HG03025 (cell line): ENCODE results near the gene ACAP3.

Experiments used
- ATAC-seq: cut with Tn5 transposase; IDR thresholded peaks from one replicate; pipeline ENCODE4 v1.9.1; 2021; ENCODE audit warnings: mild to moderate bottlenecking, moderate library complexity; ENCODE audit not compliant: unreplicated experiment, low FRiP score

The ACAP3 gene

DNA sequence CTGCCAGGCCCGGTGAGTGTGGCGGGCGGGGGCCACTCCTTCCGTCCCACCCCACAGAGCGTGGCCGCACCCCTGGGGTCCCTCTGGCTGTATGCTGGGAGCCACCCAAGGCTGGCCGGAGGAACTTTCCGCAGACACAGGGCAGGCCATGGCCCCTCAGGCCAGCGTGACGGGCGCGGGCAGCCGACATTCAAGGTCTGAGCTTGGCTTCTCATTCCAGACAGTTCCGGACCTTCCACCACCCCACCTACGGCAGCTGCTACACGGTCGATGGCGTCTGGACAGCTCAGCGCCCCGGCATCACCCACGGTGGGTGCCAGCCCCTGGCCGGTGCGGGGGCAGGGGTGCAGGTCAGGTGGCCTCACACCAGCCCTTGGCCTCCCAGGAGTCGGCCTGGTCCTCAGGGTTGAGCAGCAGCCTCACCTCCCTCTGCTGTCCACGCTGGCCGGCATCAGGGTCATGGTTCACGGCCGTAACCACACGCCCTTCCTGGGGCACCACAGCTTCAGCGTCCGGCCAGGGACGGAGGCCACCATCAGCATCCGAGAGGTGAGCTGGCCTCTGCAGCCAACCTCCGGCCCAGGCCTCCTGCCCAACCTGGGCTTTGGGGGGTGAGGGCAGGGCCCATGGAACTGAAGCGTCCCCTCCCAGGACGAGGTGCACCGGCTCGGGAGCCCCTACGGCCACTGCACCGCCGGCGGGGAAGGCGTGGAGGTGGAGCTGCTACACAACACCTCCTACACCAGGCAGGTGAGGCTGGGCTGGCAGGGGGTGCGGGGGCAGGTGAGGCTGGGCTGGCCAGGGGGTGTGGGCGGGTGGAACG lies 20.2 kb downstream of the ACAP3 start:
- ATAC-seq, result no peak

DNA sequence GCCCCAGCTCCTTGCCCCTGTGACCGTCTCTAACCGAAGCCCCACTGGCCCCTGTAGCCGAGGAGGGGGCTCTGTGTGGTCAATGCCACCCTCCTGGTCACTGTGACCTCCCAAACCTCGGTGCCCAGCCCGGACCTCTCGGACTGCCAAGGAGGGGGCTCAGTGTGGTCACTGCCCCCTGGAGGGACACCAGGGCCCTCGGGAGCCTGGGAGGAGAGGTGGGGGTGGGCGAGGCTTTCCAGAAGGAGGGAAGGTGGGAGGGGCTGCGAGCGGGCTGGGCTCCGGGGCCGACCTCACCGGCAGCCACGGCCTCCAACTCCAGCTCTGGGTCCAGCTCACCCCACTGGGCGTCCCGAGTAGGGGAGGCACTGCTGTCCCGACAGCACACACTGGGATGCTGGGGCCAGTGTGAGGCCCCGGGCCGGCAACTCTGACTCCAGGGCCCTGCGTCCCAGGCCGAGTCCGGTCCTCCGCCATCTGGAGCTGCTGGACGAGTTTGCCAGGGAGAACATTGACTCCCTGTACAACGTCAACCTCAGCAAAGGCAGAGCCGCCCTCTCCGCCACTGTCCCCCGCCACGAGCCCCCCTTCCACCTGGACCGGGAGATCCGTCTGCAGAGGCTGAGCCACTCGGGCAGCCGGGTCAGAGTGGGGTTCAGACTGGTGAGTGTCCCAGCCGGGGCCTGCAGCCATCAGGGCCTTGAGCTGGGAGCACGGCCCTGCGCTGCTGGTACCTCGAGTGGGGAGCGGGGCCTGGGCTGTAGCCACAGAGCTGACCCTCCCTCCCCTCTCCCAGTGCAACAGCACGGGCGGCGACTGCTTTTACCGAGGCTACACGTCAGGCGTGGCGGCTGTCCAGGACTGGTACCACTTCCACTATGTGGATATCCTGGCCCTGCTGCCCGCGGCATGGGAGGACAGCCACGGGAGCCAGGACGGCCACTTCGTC lies 21.1 kb downstream of the ACAP3 start:
- ATAC-seq, result no peak

DNA sequence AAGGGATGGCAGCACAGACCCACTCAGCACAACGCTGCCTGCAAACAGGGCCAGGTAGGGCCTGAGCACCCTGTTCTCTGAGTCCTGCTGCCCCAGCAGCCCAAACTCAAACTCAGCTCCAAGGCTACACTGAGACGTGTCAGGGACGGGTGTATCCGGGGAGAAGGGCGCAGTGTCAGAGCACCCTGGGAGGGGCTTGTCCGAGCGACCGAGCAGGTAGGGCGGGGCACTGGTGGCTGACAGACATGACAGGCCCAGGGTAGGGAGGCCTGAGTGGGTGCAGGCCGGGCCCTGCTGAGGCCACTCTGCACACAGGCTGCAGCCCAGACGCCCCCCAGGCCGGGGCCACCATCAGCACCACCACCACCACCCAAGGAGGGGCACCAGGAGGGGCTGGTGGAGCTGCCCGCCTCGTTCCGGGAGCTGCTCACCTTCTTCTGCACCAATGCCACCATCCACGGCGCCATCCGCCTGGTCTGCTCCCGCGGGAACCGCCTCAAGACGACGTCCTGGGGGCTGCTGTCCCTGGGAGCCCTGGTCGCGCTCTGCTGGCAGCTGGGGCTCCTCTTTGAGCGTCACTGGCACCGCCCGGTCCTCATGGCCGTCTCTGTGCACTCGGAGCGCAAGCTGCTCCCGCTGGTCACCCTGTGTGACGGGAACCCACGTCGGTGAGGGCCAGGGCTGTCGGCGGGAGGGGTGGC lies 22.0 kb downstream of the ACAP3 start:
- no peak for ATAC-seq

DNA sequence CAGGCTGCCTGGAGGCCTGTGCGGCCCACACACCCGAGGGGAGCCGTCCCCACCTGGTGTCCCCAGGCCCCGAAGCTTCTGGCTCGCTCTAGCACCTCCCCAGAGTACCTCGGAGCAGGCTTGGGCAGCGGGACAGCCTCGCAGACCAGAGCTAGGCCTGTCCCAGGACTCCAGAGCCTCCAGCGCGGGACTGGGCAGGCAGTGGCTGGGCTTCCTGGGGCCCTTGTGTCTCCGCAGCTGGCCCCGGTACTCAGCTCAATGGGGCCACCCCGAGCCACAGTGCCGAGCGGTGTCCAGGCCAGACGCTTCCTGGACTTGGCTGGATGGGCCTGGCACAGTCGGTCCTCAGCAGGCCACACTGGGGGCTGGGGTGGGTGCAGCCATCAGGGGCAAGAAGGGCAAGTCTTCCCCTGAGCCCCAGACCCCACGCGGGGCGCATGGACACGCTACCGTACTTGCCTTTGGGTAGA lies 22.6 kb downstream of the ACAP3 start:
- no peak for ATAC-seq

DNA sequence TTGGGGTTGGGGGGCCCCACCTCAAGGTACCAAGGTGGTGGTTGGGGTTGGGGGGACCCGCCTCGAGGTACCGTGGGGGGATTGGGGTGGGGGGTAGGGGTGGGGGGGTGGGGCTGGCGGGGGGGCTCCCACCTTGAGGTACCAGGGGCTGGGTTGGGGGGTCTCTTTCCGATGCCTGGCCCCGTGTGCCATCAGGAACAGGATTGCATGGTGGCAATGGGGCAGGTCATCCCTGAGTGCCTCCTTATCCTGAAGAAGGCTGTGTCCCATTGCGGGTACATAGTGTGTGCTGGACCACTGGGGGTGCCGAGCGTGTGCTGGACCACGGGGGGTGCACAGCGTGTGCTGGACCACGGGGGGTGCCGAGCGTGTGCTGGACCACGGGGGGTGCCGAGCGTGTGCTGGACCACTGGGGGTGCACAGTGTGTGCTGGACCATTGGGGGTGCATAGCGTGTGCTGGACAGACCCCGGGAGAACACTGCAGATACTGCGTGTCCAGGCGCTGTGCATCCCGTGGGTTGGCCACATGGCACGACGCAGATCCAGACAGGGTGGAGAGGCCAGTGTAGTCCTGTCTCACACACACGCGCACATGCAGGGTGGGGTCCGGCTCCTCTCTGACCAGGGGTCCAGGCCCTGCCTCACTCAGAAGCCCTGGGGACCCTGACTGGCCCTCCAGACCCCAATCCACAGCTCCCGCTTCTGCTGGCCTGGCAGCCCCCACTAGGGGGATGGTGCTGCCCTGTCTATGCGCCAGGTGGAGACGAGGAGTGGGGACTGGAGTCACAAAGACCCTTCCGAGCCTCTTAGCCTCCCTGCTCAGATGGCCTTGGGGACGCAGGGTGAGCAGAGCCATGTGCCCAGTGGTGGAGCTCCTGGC lies 23.3 kb downstream of the ACAP3 start:
- no peak for ATAC-seq

DNA sequence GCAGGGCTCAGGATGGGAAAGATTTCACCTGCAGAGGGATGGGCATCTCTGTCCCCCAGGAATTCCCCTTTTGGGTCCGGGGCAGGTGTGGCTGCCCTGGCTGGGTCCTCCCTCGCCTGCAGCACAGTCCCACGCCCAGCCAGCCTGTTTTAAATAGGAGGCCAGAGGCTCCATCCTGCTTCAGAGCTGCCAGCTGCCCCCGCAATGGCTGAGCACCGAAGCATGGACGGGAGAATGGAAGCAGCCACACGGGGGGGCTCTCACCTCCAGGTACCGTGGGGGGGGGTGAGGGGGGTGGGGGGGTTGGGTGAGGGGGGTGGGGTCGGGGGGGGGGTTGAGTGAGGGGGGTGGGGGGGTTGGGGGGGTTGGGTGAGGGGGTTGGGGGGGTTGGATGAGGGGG lies 23.9 kb downstream of the ACAP3 start:
- ATAC-seq, result no peak

DNA sequence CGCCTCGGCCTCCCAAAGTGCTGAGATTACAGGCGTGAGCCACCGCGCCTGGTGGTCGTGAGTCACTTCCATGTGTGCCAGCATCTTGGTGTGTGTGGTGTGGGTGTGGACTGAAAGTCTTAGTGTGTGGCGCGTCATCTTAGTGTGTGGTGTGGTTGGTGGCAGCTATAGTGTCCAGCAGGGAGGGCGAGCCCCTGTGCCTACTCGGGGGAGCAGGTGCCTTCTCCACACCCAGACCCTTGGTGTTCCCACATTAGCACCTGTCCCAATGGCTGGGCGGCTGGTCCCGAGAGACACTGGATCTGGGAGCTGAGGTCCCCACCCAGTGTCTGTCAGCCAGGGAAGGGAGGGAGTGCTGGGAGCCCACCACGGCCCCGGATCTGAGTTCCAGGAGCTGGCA lies 24.7 kb downstream of the ACAP3 start:
- ATAC-seq, result no peak

DNA sequence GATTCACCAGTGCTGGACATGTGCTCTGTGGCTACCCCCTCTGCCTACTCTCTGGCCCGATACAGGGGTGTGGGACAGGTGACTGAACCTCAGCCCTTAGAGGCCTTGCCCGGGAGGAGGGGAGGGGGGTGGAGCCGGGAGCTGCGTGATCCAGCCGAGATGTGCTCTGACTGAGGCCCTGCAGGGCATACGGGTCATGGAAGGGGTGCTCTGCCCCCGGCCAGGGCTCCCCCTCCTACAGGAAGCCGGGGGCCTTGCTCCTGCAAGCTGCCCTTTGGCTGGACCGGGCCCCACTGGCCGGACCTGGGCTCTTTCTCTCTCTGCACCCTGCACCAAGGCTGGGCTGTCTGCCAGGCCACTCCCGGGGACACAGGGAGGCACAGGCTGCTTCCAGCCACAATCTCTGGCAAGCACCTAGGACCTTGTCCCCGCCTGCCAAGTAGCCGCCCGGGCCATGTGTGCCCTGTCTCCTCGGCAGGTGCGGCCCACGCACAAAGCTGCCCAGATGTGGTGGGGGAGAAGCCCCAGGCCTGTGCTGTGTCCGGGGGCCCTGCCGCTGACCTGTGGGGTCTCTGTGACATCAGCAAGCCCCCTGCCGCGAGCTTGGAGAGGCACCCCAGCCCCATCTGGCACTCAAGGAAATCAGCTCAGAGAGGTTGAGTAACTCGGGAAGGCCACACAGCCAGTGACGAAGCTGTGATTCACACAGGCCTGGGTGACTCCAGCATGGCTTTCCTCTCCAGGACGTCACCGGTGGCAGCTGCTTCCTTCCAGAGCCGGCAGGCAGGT lies 26.0 kb downstream of the ACAP3 start:
- ATAC-seq, result no peak

DNA sequence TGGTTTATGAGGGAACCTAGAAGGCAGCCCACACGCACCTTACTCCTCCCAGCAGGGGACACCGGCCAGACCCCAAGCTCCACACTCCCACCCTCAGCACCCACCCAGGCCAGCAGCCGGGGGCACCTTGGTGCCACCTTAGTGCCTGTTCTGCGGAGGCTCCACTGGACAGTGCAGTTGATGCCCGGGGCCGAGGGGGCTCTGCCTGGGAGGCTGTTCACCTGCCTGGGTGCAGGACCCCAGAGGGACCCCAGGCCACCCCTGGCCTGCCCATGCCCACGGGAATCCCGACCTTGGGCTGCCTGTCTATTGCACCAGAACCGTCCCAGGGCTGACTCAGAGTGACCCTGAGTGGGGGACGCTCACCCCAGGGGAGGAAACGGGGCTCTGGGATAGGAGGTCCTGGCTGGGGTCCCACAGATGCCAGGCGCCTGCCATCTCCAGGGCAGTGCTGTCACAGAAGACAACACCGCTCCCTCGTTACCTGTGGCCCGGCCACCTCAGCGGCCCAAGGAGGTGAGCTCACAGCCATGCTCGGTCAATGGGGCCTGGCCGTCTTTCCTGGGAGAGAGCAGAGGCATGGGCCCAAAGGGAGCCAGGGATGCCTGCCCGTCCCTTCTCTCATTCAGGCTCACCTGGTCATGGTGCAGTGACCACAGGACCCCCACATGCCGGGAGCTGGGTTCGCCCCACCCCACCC lies 26.8 kb downstream of the ACAP3 start:
- no peak for ATAC-seq

DNA sequence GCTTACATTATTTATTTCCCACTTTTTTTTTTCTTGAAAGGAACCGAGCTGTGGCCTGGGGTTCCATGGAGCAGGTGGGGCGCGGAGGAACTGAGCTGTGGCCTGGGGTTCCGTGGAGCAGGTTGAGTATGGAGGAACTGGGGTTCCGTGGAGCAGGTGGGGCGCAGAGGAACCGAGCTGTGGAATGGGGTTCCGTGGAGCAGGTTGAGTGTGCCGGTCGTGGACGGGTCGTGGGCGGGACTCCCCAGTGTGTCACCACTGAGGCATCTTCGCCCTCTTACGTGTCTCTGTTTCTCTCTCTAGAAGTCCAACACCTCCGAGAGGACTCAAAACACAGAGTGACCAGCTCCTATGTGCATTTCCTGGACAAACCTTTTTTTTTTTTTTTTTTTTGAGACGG lies 28.7 kb downstream of the ACAP3 start:
- no peak for ATAC-seq

DNA sequence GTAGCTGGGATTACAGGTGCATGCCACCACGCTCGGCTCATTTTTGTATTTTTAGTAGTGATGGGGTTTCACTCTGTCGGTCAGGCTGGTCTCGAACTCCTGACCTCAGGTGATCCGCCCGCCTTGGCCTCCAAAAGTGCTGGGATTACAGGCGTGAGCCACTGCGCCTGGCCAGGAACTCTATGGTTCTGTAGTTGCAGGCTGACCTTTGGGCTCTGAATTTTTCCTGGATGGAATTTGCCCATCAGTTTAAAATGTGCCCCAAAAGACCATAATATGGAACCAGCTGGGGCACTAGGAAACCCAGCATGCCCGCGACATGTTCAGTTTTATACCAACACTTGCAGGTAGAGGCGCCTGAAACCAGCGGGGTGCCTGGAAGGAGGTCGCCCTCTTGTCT lies 29.1 kb downstream of the ACAP3 start:
- ATAC-seq, result no peak

DNA sequence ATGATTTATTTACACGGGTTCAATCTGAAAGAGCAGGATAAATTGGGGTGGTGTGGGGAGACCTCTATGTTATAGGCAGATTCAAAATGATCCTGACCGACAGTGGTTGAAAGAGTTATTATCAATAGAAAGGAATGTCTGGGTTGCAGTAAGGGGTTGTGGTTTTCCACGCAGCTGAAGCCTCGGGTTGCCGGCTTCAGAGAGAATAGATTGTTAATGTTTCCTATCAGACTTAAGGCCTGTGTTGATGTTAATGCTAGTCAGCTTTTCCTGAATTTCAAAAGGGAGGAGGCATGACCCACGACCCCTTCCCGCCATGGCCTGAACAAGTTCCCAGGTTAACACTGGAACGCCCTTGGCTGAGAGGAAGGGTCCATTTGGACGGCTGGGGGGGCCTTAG lies 31.9 kb downstream of the ACAP3 start:
- ATAC-seq, result no peak

DNA sequence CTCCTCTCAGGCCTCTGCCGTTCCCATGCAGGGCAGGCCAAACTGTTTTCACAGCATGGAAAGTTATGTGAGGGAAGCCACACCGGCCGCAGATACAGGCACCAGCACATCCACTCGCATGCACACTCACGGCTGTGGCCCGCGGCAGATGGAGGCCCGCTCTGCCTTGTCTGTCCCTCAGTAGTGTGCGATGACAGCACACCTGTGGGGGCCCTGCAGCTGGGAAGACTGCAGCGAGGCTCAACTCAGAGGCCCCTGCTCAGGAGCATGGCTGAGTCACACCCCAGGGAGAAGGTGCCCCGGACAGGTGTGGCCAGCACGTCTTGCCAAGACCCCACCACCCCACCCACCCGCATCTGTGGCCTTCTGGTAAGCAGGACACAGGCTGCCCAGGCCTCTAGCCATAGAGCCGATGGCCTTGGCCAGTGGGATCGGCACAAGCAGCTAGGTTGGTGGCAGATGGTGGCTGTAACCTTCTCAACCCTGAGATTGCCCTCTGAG lies 32.7 kb downstream of the ACAP3 start:
- ATAC-seq, result no peak

DNA sequence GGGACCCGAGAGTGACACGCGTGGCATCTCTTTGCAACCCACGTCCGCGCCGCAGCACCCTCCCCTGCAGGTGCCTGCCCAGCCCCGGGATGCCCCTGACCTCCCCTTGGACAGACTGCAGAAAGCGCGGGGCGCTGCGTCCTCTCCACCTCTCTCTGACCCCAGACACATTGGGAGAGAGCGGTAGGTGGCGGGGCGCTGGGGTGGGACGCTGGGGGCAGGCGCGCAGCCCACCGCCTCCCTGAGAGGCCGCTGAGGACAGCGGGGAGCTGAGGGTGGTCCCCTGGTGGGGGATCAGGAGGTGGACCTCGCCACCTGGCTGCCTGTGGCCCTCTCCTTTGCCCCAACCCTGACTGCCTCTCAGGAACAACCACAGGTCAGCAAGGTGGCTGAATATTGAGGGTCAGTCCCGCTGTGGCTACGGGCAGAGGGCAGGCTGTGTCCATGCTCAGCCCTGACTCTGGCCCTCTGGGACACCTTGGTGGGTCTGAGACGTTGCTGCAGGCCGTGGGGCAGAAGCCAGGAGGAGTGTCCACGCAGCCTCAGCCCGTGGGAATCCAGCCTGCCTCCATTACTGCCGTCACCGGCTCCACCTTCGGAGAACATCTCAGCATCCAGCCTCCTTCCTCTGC lies 33.3 kb downstream of the ACAP3 start:
- peak; percentile 4 for ATAC-seq

DNA sequence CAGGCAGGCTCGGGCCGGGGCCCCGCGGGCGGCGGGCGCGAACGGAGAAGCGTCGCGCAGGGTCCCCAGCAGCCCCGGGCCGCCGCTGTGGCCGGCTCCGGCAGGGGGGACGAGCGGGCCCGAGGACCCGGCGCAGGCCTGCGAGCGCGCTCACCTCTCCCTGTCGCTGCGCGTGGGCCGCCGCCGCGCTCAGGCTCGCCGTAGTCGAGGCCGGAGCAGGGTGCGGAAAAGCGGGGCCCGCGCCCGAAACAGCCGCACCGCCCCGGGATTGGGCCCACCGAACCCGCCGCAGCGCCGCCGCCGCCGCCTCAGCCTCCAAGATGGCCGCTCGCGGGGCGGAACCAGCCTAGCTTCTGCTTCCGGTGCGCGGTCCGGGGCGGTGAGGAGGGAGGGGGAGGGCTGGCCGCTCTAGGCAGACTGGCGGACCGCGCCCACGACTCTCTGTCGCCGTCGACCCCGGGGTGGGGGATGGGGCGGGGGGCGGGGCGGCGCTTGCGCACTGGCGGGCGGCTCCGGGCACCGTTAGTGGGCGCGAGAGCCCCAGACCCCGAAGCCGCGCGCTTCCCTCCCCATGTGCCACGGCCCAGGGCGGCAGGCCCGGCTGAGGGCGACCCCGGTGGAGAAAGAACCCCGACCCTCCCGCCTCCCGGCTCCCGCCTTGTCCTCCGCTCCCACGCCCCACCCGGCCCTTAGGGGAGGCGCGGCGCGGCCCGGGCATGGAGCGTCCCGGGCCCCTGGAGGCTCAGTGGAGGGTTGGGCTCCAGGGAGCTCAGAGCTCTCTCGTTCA lies 34.0 kb downstream of the ACAP3 start, which contains the start of gene UBE2J2:
Gene UBE2J2 (minus strand): TSS at position 343 of the 787 bp plus-strand sequence. CDS start 5,862 bp downstream, outside the sequence.
- ATAC-seq, result peak; percentile 77

DNA sequence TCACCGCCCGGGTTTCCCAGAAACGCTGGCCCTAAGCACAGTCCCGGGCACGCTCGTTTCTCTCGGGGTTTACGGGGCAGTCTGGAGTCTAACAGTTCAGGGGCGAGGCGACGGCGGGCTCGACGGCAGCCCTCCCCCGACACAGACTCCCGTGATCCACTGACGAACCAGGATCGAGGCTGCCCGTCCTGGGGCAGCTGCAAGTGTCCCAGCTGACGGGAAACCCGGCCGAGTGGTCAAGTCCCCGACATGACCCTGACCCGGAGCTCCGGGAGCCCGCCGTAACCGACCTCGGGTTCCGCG lies 34.6 kb downstream of the ACAP3 start:
- ATAC-seq, result peak; percentile 20
